ENCODE data around the gene GLDC. TPM values are rescaled to one million over a fixed set of nuclear protein-coding genes. Genes with fewer than 3 reads are reported as not detected.

The GLDC gene
- total RNA-seq, 1 donor from 2014 or later = 1.7 TPM

GRCh38 chr9:6686396-6686795 lies 40.9 kb upstream of the GLDC start:
- DNase-seq (no peak), ATAC-seq (no peak)
- Histone ChIP-seq H3K4me3 (no peak overlapping the region), H3K27me3 (no peaks in the 10 kb centered on the region), H3K4me1 (peaks cover 7% of the 10 kb centered on the region), H3K9me3 (no peaks in the 10 kb centered on the region), H3K27ac (no peak overlapping the region), H3K36me3 (no peaks in the 10 kb centered on the region)
- peak; percentile 15 for TF ChIP-seq CTCF (IDR thresholded peaks at IDR 0.05)
- intact Hi-C loops (cut with DNase I) = no loop called here

- TF ChIP-seq CTCF (IDR thresholded peaks at IDR 0.05) = no peak
- no peak for DNase-seq
- intact Hi-C loops (cut with DNase I) = no loop called here
- Histone ChIP-seq H3K27me3 (no peaks in the 10 kb centered on the region), H3K9me3 (no peaks in the 10 kb centered on the region), H3K4me1 (peaks cover 11% of the 10 kb centered on the region), H3K36me3 (no peaks in the 10 kb centered on the region), H3K27ac (peak overlapping the region; percentile 91), H3K4me3 (peak overlapping the region; percentile 72)
- no peak for ATAC-seq
Observed at GRCh38 chr9:6681957-6682501, 36.5 kb upstream of the GLDC start.

- TF ChIP-seq CTCF (IDR thresholded peaks at IDR 0.05) = no peak
- Histone ChIP-seq H3K9me3 (no peaks in the 10 kb centered on the region), H3K27me3 (no peaks in the 10 kb centered on the region), H3K4me1 (peaks cover 11% of the 10 kb centered on the region), H3K36me3 (no peaks in the 10 kb centered on the region), H3K27ac (peak overlapping the region; percentile 91), H3K4me3 (peak overlapping the region; percentile 72)
- peak; percentile 99 for DNase-seq
- peak; percentile 97 for ATAC-seq
- intact Hi-C loops (cut with DNase I) = no loop called here
Observed at GRCh38 chr9:6681147-6681956, 35.8 kb upstream of the GLDC start.

- peak overlapping the region; percentile 72 for H3K4me3 ChIP-seq
- H3K4me1 ChIP-seq = peaks cover 11% of the 10 kb centered on the region
- DNase-seq (peak; percentile 90), ATAC-seq (peak; percentile 69)
- no peaks in the 10 kb centered on the region for H3K36me3 ChIP-seq
- peak overlapping the region; percentile 91 for H3K27ac ChIP-seq
- TF ChIP-seq CTCF (IDR thresholded peaks at IDR 0.05) = no peak
- H3K27me3 ChIP-seq = no peaks in the 10 kb centered on the region
- intact Hi-C loops (cut with DNase I) = no loop called here
- H3K9me3 ChIP-seq = no peaks in the 10 kb centered on the region
Observed at GRCh38 chr9:6680797-6681146, 35.2 kb upstream of the GLDC start.

GRCh38 chr9:6677803-6678202 lies 32.3 kb upstream of the GLDC start:
- Histone ChIP-seq H3K27me3 (no peaks in the 10 kb centered on the region), H3K27ac (no peak overlapping the region), H3K4me3 (no peak overlapping the region), H3K36me3 (no peaks in the 10 kb centered on the region), H3K9me3 (no peaks in the 10 kb centered on the region), H3K4me1 (peaks cover 11% of the 10 kb centered on the region)
- no peak for TF ChIP-seq CTCF (IDR thresholded peaks at IDR 0.05)
- intact Hi-C loops (cut with DNase I) = no loop called here
- ATAC-seq (no peak), DNase-seq (no peak)
